ENCODE measurements around the gene TMPRSS13. TPM values are rescaled to one million over a fixed set of nuclear protein-coding genes. Genes with fewer than 3 reads are reported as not detected.

Gene TMPRSS13
- total RNA-seq, 1 experiment from 2014 or later: 0.50 TPM

- no peak overlapping the region; a peak in 1 of 7 replicates for H3K27ac Mint-ChIP-seq
- no peak overlapping the region for H4K5ac ChIP-seq (ENCODE audit: insufficient read length, low read depth, low read length)
These were observed 2.2 kb upstream of the TMPRSS13 start for GRCh38 chr11:117931331-117931950.

More at GRCh38 chr11:117931331-117931950, 2.2 kb upstream of the TMPRSS13 start:
- Histone ChIP-seq H3K9ac (ENCODE audit: extremely low read depth, insufficient read length, low read length) (no peak overlapping the region), H3K14ac (ENCODE audit: insufficient read depth, low read length) (no peak overlapping the region), H3T11ph (ENCODE audit: low read length) (no peak overlapping the region), H4K91ac (ENCODE audit: insufficient read length, low read depth, low read length) (no peak overlapping the region), H2AK5ac (ENCODE audit: insufficient read length, low read length) (no peak overlapping the region), H3K27me3 (ENCODE audit: insufficient read depth, low read length) (no peaks in the 10 kb centered on the region), H2BK120ac (ENCODE audit: low read depth, low read length, poor library complexity, severe bottlenecking) (no peak overlapping the region), H3K27ac (ENCODE audit: insufficient read length, low read depth, low read length) (no peak overlapping the region), H3K4me2 (ENCODE audit: insufficient read depth, insufficient read length, low read length) (no peak overlapping the region), H3K4me1 (ENCODE audit: insufficient read depth, low read length) (peaks cover 4% of the 10 kb centered on the region; the same call in 1 of the 2 replicates), H2BK12ac (ENCODE audit: insufficient read length, low read depth, low read length) (no peak overlapping the region), H3K18ac (ENCODE audit: insufficient read length, low read depth, low read length) (no peak overlapping the region), H3K79me1 (ENCODE audit: insufficient read depth, low read depth, low read length, poor library complexity, severe bottlenecking) (no peaks in the 10 kb centered on the region), H2BK15ac (ENCODE audit: low read depth, low read length) (no peak overlapping the region), H3K23ac (ENCODE audit: insufficient read length, low read depth, low read length) (no peak overlapping the region), H4K20me1 (ENCODE audit: control insufficient read depth, insufficient read depth, insufficient read length) (no peaks in the 10 kb centered on the region), H2BK20ac (ENCODE audit: low read depth, low read length, poor library complexity, severe bottlenecking) (no peak overlapping the region), H2AFZ (ENCODE audit: low read length) (no peak overlapping the region), H3K9me3 (ENCODE audit: control insufficient read depth, low read depth, low read length) (no peaks in the 10 kb centered on the region), H3K23me2 (ENCODE audit: insufficient read length, low read depth, low read length, poor library complexity, severe bottlenecking) (no peaks in the 10 kb centered on the region), H3K56ac (ENCODE audit: insufficient read length, low read depth, low read length) (no peak overlapping the region), H4K8ac (replicated peaks; ENCODE audit: insufficient read length, low read depth, low read length) (no peak overlapping the region), H3K79me2 (ENCODE audit: insufficient read depth, low read length) (no peaks in the 10 kb centered on the region), H2BK5ac (ENCODE audit: insufficient read length, low read length) (no peak overlapping the region), H3K4ac (ENCODE audit: low read depth, low read length) (no peak overlapping the region)
- Mint-ChIP-seq H3K27me3 (ENCODE audit: low read depth) (peaks cover 20% of the 10 kb centered on the region), H3K4me1 (peaks cover 43 to 44% of the 10 kb centered on the region in 2 experiments), H3K36me3 (ENCODE audit: insufficient read depth in 1 of 3, low read depth in 3 of 3) (no peaks in the 10 kb centered on the region), H3K4me3 (no peak overlapping the region), H3K9me3 (no peaks in the 10 kb centered on the region)
- no peak for TF ChIP-seq CTCF (conservative IDR thresholded peaks at IDR 0.05)
- DNase-seq: no peak
- no CpG with 5 or more reads among the region's 10 CpGs for WGBS (ENCODE audit: extremely low coverage, insufficient read length, low lambda C conversion rate)
